ENCODE results near the gene VPS37B. TPM values are rescaled to one million over a fixed set of nuclear protein-coding genes. Genes with fewer than 3 reads are reported as not detected.

Gene VPS37B
- total RNA-seq, 2 experiments from 2014 or later: 97.7 to 104 TPM

- Mint-ChIP-seq H3K36me3 (ENCODE audit: low read depth) (no peaks in the 10 kb centered on the region), H3K4me1 (ENCODE audit: low read depth) (no peaks in the 10 kb centered on the region), H3K27ac (no peak overlapping the region), H3K9me3 (no peaks in the 10 kb centered on the region), H3K27me3 (no peaks in the 10 kb centered on the region), H3K4me3 (no peak overlapping the region)
- CTCF ChIA-PET: no interaction called here
- H3K9me3 ChIP-seq (ENCODE audit: control insufficient read depth in 1 of 2, insufficient read depth in 1 of 2, low read length in 2 of 2): no peaks in the 10 kb centered on the region
- TF ChIP-seq CTCF (IDR thresholded peaks at IDR 0.05): no peak
- H3K4me3 ChIP-seq (ENCODE audit: low read length): no peak overlapping the region
- no peaks in the 10 kb centered on the region for H3K27me3 ChIP-seq (ENCODE audit: control insufficient read depth in 1 of 2, insufficient read depth in 2 of 2, low read length in 2 of 2)
- intact Hi-C loops (cut with DNase I, micrococcal nuclease): no loop called here
- DNase-seq (no peak), ATAC-seq (ENCODE audit: poor library complexity) (no peak)
- POLR2A ChIA-PET: no interaction called here
- no peak overlapping the region for H3K27ac ChIP-seq (ENCODE audit: low read depth in 1 of 2, low read length in 2 of 2)
- H3K36me3 ChIP-seq (ENCODE audit: insufficient read depth, low read length): no peaks in the 10 kb centered on the region
- peaks cover 1% of the 10 kb centered on the region for H3K4me1 ChIP-seq (ENCODE audit: insufficient read depth, low read length)
Measured at GRCh38 chr12:122937622-122938091, 41.7 kb upstream of the VPS37B start.

GRCh38 chr12:122935318-122935717 lies 39.4 kb upstream of the VPS37B start:
- no peaks in the 10 kb centered on the region for H3K9me3 Mint-ChIP-seq
- TF ChIP-seq CTCF (IDR thresholded peaks at IDR 0.05): no peak
- no peaks in the 10 kb centered on the region for H3K9me3 ChIP-seq (ENCODE audit: control insufficient read depth in 1 of 2, insufficient read depth in 1 of 2, low read length in 2 of 2)
- DNase-seq (no peak), ATAC-seq (ENCODE audit: poor library complexity) (no peak)
- no peaks in the 10 kb centered on the region for H3K36me3 Mint-ChIP-seq (ENCODE audit: low read depth)
- intact Hi-C loops (cut with DNase I, micrococcal nuclease): no loop called here
- no peaks in the 10 kb centered on the region for H3K4me1 Mint-ChIP-seq (ENCODE audit: low read depth)
- no peak overlapping the region for H3K4me3 Mint-ChIP-seq
- no peak overlapping the region for H3K4me3 ChIP-seq (ENCODE audit: low read length)
- H3K4me1 ChIP-seq (ENCODE audit: insufficient read depth, low read length): no peaks in the 10 kb centered on the region
- H3K36me3 ChIP-seq (ENCODE audit: insufficient read depth, low read length): no peaks in the 10 kb centered on the region
- H3K27me3 ChIP-seq (ENCODE audit: control insufficient read depth in 1 of 2, insufficient read depth in 2 of 2, low read length in 2 of 2): no peaks in the 10 kb centered on the region
- H3K27ac Mint-ChIP-seq: no peak overlapping the region
- CTCF ChIA-PET: no interaction called here
- no peaks in the 10 kb centered on the region for H3K27me3 Mint-ChIP-seq
- POLR2A ChIA-PET: no interaction called here
- no peak overlapping the region for H3K27ac ChIP-seq (ENCODE audit: low read depth in 1 of 2, low read length in 2 of 2)

GRCh38 chr12:122934722-122935121 lies 38.8 kb upstream of the VPS37B start:
- Mint-ChIP-seq H3K27me3 (no peaks in the 10 kb centered on the region), H3K36me3 (ENCODE audit: low read depth) (no peaks in the 10 kb centered on the region), H3K27ac (no peak overlapping the region), H3K4me1 (ENCODE audit: low read depth) (no peaks in the 10 kb centered on the region), H3K4me3 (no peak overlapping the region), H3K9me3 (no peaks in the 10 kb centered on the region)
- H3K27me3 ChIP-seq (ENCODE audit: control insufficient read depth in 1 of 2, insufficient read depth in 2 of 2, low read length in 2 of 2): no peaks in the 10 kb centered on the region
- ChIA-PET CTCF (no interaction called here), POLR2A (no interaction called here)
- no peak overlapping the region for H3K4me3 ChIP-seq (ENCODE audit: low read length)
- no peak for ATAC-seq (ENCODE audit: poor library complexity)
- intact Hi-C loops (cut with DNase I, micrococcal nuclease): no loop called here
- TF ChIP-seq CTCF (IDR thresholded peaks at IDR 0.05): no peak
- no peaks in the 10 kb centered on the region for H3K9me3 ChIP-seq (ENCODE audit: control insufficient read depth in 1 of 2, insufficient read depth in 1 of 2, low read length in 2 of 2)
- H3K36me3 ChIP-seq (ENCODE audit: insufficient read depth, low read length): no peaks in the 10 kb centered on the region
- no peak overlapping the region for H3K27ac ChIP-seq (ENCODE audit: low read depth in 1 of 2, low read length in 2 of 2)
- no peaks in the 10 kb centered on the region for H3K4me1 ChIP-seq (ENCODE audit: insufficient read depth, low read length)
- no peak for DNase-seq

Data from CD4-positive, alpha-beta T cell (primary cell).